HFFc6 (cell line): ENCODE measurements around the gene FIG4. TPM values are rescaled to one million over a fixed set of nuclear protein-coding genes. Genes with fewer than 3 reads are reported as not detected.

Experiments used
- DNase-seq: peaks from one replicate; pipeline ENCODE4 v3.0.0-alpha.2; 2018
- H3K27ac Mint-ChIP-seq: 2 replicates; pipeline ENCODE4 v1.8.0; 2020; ENCODE audit warnings: mild to moderate bottlenecking, mixed read lengths
- H3K27me3 Mint-ChIP-seq: 2 replicates; pipeline ENCODE4 v1.8.0; 2021; ENCODE audit warnings: mild to moderate bottlenecking, moderate library complexity, mixed read lengths; ENCODE audit not compliant: insufficient read depth
- H3K36me3 Mint-ChIP-seq: 2 replicates; pipeline ENCODE4 v1.8.0; 2021; ENCODE audit warnings: low read depth, mixed read lengths
- H3K4me1 Mint-ChIP-seq: 2 replicates; pipeline ENCODE4 v1.8.0; 2020; ENCODE audit warnings: low read depth, mixed read lengths
- H3K4me3 Mint-ChIP-seq: 2 replicates; pipeline ENCODE4 v1.8.0; 2020; ENCODE audit warnings: mild to moderate bottlenecking, moderate library complexity, mixed read lengths
- H3K9me3 Mint-ChIP-seq: 2 replicates; pipeline ENCODE4 v1.8.0; 2020; ENCODE audit warnings: mild to moderate bottlenecking, mixed read lengths
- CTCF ChIP-seq: fragments of 200-600 bp; sonication (generic); IDR thresholded peaks from 2 replicates; pipeline ENCODE4 v1.5.0; 2021; ENCODE audit warnings: antibody characterized with exemption, mild to moderate bottlenecking
- total RNA-seq, 6 experiments: library from RNA; stranded (reverse); fragmentation: NEBNext Ultra II Directional; extraction: Animal tissue kit (Norgen Biotek cat#: 25700); gene quantifications; 2 replicates in 1 of 6; 3 replicates in 5 of 6; pipeline ENCODE4 v1.2.3, GENCODE V29; 2021

Gene FIG4
- total RNA-seq, 6 experiments from 2014 or later, result 14.2 to 18.1 (median 16.6) TPM

DNA sequence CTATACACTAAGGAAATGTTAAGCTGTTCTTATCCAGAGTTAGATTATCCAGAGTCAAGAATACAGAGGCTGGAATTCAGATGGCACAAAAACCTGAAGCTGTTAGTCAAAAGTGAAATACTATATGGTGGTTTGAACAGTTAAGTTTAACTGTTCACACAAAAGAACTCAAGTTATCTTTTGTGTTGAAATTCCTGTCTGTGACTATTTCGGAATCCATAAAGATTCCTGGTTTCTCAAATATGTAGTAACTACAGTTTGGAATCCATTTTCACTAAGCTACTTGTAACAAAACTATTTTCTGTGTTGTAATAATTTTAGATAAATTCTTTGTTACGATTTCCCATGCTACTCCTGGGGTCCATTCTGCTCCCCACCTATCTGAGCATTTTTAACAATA lies 24.5 kb downstream of the FIG4 start:
- no peak for DNase-seq
- H3K36me3 Mint-ChIP-seq, result peaks cover 3% of the 10 kb centered on the region
- no peak overlapping the region for H3K4me3 Mint-ChIP-seq
- H3K27ac Mint-ChIP-seq, result no peak overlapping the region
- peaks cover 17% of the 10 kb centered on the region for H3K4me1 Mint-ChIP-seq
- H3K27me3 Mint-ChIP-seq, result no peaks in the 10 kb centered on the region; the same call in none of the 2 replicates
- peaks cover 2% of the 10 kb centered on the region; the same call in 1 of the 2 replicates for H3K9me3 Mint-ChIP-seq
- no peak for TF ChIP-seq CTCF

DNA sequence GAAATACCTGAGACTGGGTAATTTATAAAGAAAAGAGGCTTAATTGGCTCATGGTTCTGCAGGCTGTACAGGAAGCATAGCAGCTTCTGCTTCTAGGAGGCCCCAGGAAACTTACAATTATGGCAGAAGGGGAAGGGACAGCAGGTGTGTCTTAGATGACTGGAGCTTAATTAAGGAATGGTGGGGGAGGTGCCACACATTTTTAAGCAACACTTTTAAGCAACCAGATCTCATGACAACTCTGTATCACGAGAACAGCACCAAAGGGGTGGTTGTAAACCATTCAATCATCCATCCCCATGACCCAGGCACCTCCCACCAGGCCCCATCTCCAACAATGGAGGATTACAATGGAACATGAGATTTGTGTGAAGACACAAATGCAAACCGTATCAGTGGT lies 26.9 kb downstream of the FIG4 start:
- Mint-ChIP-seq H3K27me3 (no peaks in the 10 kb centered on the region; the same call in none of the 2 replicates), H3K27ac (no peak overlapping the region), H3K9me3 (no peaks in the 10 kb centered on the region), H3K36me3 (peaks cover 6% of the 10 kb centered on the region), H3K4me3 (no peak overlapping the region), H3K4me1 (peaks cover 15% of the 10 kb centered on the region)
- no peak for TF ChIP-seq CTCF
- no peak for DNase-seq

DNA sequence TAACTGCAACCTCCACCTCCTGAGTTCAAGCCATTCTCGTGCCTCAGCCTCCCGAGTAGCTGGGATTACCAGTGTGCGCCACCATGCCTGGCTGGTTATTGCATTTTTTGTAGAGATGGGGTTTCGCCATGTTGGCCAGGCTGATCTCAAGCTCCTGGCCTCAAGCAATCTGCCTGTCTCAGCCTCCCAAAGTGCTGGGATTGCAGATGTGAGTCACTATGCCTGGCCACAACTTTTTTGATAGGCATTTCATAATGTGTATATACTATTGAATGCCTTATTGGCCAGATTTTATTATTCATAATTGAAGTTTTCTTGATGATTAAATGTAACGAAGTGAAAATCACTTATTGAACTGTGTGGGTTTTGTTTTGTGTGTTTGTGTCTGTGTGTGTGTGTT lies 27.9 kb downstream of the FIG4 start:
- no peak overlapping the region for H3K27ac Mint-ChIP-seq
- no peak for DNase-seq
- TF ChIP-seq CTCF, result no peak
- no peak overlapping the region for H3K4me3 Mint-ChIP-seq
- H3K36me3 Mint-ChIP-seq, result peaks cover 6% of the 10 kb centered on the region
- no peaks in the 10 kb centered on the region; the same call in 1 of the 2 replicates for H3K27me3 Mint-ChIP-seq
- H3K9me3 Mint-ChIP-seq, result no peaks in the 10 kb centered on the region
- peaks cover 16% of the 10 kb centered on the region for H3K4me1 Mint-ChIP-seq

- no peak for DNase-seq
Measured at GRCh38 chr6:109720311-109720710, 29.2 kb downstream of the FIG4 start.

DNA sequence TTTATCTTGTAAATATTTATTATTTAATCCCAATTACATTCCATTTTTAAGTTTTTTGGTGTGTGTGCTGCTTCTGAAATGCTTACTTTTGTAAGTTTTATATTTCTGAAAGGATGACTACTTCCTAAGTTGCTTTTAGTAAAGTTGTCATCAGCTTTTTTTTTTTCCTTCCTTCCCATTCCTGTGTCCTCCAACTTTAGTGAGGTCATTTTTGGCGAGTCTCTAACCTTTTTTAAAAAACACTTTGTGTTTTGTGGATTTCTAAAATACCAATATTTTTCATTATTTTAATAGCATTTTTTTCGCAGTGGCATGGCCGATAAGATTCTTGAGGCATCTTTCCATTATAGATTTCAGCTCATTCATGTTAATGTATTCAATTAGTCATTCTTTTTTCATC lies 30.9 kb downstream of the FIG4 start:
- TF ChIP-seq CTCF, result no peak
- Mint-ChIP-seq H3K36me3 (peaks cover 19% of the 10 kb centered on the region), H3K27me3 (no peaks in the 10 kb centered on the region; the same call in 1 of the 2 replicates), H3K27ac (no peak overlapping the region), H3K4me3 (no peak overlapping the region), H3K4me1 (peaks cover 16% of the 10 kb centered on the region), H3K9me3 (no peaks in the 10 kb centered on the region)
- DNase-seq, result no peak

More at GRCh38 chr6:109720311-109720710, 29.2 kb downstream of the FIG4 start:
- Mint-ChIP-seq H3K4me1 (peaks cover 16% of the 10 kb centered on the region), H3K36me3 (peaks cover 10% of the 10 kb centered on the region), H3K27me3 (no peaks in the 10 kb centered on the region; the same call in 1 of the 2 replicates), H3K27ac (peak overlapping the region; percentile 29; the same call in 1 of the 2 replicates), H3K4me3 (no peak overlapping the region), H3K9me3 (no peaks in the 10 kb centered on the region)
- no peak for TF ChIP-seq CTCF
